Neural cell (in vitro differentiated cells): ENCODE results near the gene PPM1B.

Experiments used
- EP300 ChIP-seq: fragments of 450-650 bp; conservative IDR thresholded peaks from 2 replicates; pipeline ENCODE4 v1.6.1; 2014; ENCODE audit warnings: antibody characterized with exemption, mild to moderate bottlenecking, moderate library complexity; ENCODE audit not compliant: poor library complexity, severe bottlenecking
- EZH2 ChIP-seq: fragments of 200-600, 300-800 bp; shearing (Covaris generic), sonication (generic); IDR thresholded peaks from 2 replicates; pipeline ENCODE4 v1.6.1; 2014; ENCODE audit warnings: antibody characterized with exemption, low read length, borderline replicate concordance, mild to moderate bottlenecking; ENCODE audit not compliant: insufficient read depth, poor library complexity, severe bottlenecking
- POLR2AphosphoS5 ChIP-seq: IDR thresholded peaks from 2 replicates; pipeline ENCODE4 v1.6.1; 2012
- RAD21 ChIP-seq: fragments of 450-650 bp; conservative IDR thresholded peaks from 2 replicates; pipeline ENCODE4 v1.6.1; 2014; ENCODE audit warnings: antibody characterized with exemption, mild to moderate bottlenecking, moderate library complexity
- TAF1 ChIP-seq: IDR thresholded peaks from 2 replicates; pipeline ENCODE4 v1.6.1; 2012; ENCODE audit warnings: low read depth
- TF ChIP-seq, protein P1 (sequence below): fragments of 450-650 bp; IDR thresholded peaks from 2 replicates; pipeline ENCODE4 v1.5.1; 2014; ENCODE audit warnings: antibody characterized with exemption, mild to moderate bottlenecking, moderate library complexity; ENCODE audit not compliant: poor library complexity, severe bottlenecking

- TF ChIP-seq EZH2, result no peak
- TF ChIP-seq, protein P1, sequence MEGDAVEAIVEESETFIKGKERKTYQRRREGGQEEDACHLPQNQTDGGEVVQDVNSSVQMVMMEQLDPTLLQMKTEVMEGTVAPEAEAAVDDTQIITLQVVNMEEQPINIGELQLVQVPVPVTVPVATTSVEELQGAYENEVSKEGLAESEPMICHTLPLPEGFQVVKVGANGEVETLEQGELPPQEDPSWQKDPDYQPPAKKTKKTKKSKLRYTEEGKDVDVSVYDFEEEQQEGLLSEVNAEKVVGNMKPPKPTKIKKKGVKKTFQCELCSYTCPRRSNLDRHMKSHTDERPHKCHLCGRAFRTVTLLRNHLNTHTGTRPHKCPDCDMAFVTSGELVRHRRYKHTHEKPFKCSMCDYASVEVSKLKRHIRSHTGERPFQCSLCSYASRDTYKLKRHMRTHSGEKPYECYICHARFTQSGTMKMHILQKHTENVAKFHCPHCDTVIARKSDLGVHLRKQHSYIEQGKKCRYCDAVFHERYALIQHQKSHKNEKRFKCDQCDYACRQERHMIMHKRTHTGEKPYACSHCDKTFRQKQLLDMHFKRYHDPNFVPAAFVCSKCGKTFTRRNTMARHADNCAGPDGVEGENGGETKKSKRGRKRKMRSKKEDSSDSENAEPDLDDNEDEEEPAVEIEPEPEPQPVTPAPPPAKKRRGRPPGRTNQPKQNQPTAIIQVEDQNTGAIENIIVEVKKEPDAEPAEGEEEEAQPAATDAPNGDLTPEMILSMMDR, result no peak
- TF ChIP-seq EP300, result no peak
- no peak for TF ChIP-seq TAF1
- no peak for TF ChIP-seq POLR2AphosphoS5
- no peak for TF ChIP-seq RAD21
Observed at GRCh38 chr2:44135771-44136170, 32.9 kb upstream of the PPM1B start.
